Heart left ventricle (tissue), 16 donors: ENCODE results near the gene ADGRD1. TPM values are rescaled to one million over a fixed set of nuclear protein-coding genes. Genes with fewer than 3 reads are reported as not detected.

ENCODE experiments used
- ATAC-seq, 4 donors: fragments of 200-7000 bp; cut with Tn5 transposase; one replicate each; pipeline ENCODE4 v1.9.1; 2020 to 2022; ENCODE audit warnings: moderate library complexity in 4 of 4, mild to moderate bottlenecking in 3 of 4, moderate number of reproducible peaks in 1 of 4
- DNase-seq, 5 donors: peaks; one replicate each; pipeline ENCODE4 v3.0.0-alpha.2; 2020
- H3K27ac ChIP-seq, 12 donors: fragments of 200-600 bp; sonication (generic) in 4 of 12; one replicate each; pipeline versions ENCODE4 v1.5.0 to v1.8.0; 2016 to 2022; ENCODE audit warnings: mild to moderate bottlenecking in 2 of 12
- H3K27me3 ChIP-seq, 9 donors: fragments of 200-600 bp; sonication (generic) in 2 of 9; one replicate each; pipeline versions ENCODE4 v1.5.1 to v1.8.0; 2016 to 2022; ENCODE audit warnings: mild to moderate bottlenecking in 3 of 9
- H3K36me3 ChIP-seq, 9 donors: fragments of 200-600 bp; sonication (generic) in 2 of 9; one replicate each; pipeline versions ENCODE4 v1.5.0 to v1.8.0; 2018 to 2022; ENCODE audit warnings: mild to moderate bottlenecking in 2 of 9
- H3K4me1 ChIP-seq, 12 donors: fragments of 200-600 bp; sonication (generic) in 4 of 12; one replicate each; pipeline versions ENCODE4 v1.5.0 to v1.8.0; 2016 to 2022; ENCODE audit warnings: mild to moderate bottlenecking in 3 of 12
- H3K4me3 ChIP-seq, 12 donors: fragments of 200-600 bp; sonication (generic) in 4 of 12; one replicate each; pipeline versions ENCODE4 v1.5.0 to v1.8.0; 2017 to 2022; ENCODE audit warnings: mild to moderate bottlenecking in 9 of 12, moderate library complexity in 4 of 12
- H3K9me3 ChIP-seq, 12 donors: fragments of 200-600 bp; sonication (generic) in 4 of 12; one replicate each; pipeline versions ENCODE4 v1.5.0 to v1.8.0; 2016 to 2022; ENCODE audit warnings: mild to moderate bottlenecking in 1 of 12
- CTCF ChIP-seq, 12 donors: fragments of 200-600 bp; sonication (generic) in 4 of 12; IDR thresholded peaks; one replicate each; pipeline versions ENCODE4 v1.5.0 to v1.8.0; 2018 to 2022; ENCODE audit warnings: antibody characterized with exemption in 12 of 12, mild to moderate bottlenecking in 5 of 12
- POLR2A ChIP-seq, 2 donors: fragments of 450-650 bp; IDR thresholded peaks; one replicate each; pipeline ENCODE4 v1.6.1; 2017; ENCODE audit warnings: antibody characterized with exemption in 2 of 2, mild to moderate bottlenecking in 2 of 2, moderate library complexity in 2 of 2
- WGBS, 4 donors: extraction: QIAGEN DNeasy Blood & Tissue Kit in 2 of 4; methylation state at CpG; one replicate each; pipeline versions ENCODE4 v1.1.5 to v1.1.7; 2013 to 2018; 5-methylcytosine and 5-hydroxymethylcytosine counted together
- intact Hi-C, 10 donors: fragments of 100-400 bp; cut with DNase I; formaldehyde crosslinking; loops; one replicate each; pipeline versions ENCODE4 v1.11.1 to v1.14.2; 2022
- polyA plus RNA-seq, 2 donors: library from polyadenylated mRNA; stranded (reverse); fragments of 200-250 nt; gene quantifications; one replicate each; pipeline ENCODE4 v1.2.3, GENCODE V29; 2013
- total RNA-seq, 9 donors: library from RNA; depleted of rRNA in 2 of 9; stranded (reverse); fragments of >200 nt in 2 of 9; fragmentation: NEBNext Ultra II Directional in 3 of 9; extraction: Animal tissue kit (Norgen Biotek cat#: 25700) in 3 of 9; gene quantifications; one replicate each; pipeline versions ENCODE4 v1.1.0 to v1.2.4, GENCODE V29; 2016 to 2023
- donor health status: ischemic (EF 13 %, LVEDD 7.1; RV severe dilation, severe dysfunction).
- donor health status: healthy with polysubstance abuse.
- donor health status: DM: no; HTN: yes; CAD: no.
- donor health status: DM: no; HTN: no; CAD: no.
- donor health status: ischemic (EF 25% LVEDD 6.9; RV normal size, moderate dysfunction).
- donor health status: ischemic (EF 25% LVEDD 5.7; RV mildly dilated, moderate dysfunction).
- donor health status: healthy.
- donor health status: DM: yes; HTN: yes; CAD: no.
- donor health status: ischemic (EF 35%, LVEDD 5.7; RV mildly dilated, moderate dysfunction).
- donor health status: nonischemic (EF 11% LVEDD 7.7; RV severe dilation, severe dysfunction).
- donor health status: DM: yes; HTN: yes; CAD: no.
- donor health status: PGD.
- donor health status: ischemic (EF 29% LVEDD 5.4; RV normal size, mild dysfunction).
- donor health status: nonischemic (EF 23%, LVEDD 6.1; RV moderate dilation, normal function).

ADGRD1 gene
- total and polyA plus RNA-seq, 11 donors = 22.7 to 109 (median 66.3) TPM

- no peak for ATAC-seq
- peaks cover 0 to 16% (median 8%) of the 10 kb centered on the region in 12 donors for H3K4me1 ChIP-seq
- no peaks in the 10 kb centered on the region for H3K9me3 ChIP-seq
- no peak overlapping the region for H3K27ac ChIP-seq
- TF ChIP-seq CTCF (IDR thresholded peaks at IDR 0.05) = no peak
- no peak for TF ChIP-seq POLR2A (IDR thresholded peaks at IDR 0.05)
- 91 to 98% (median 93%) methylated on average over 9 to 10 of the region's 10 CpGs for WGBS, 4 donors
- no peak overlapping the region for H3K4me3 ChIP-seq
- intact Hi-C loops = loop anchor here in 8 of 10 donors (5.0 to 10.0 kb wide), 9 partner anchors 185 to 902 kb away; partner anchors contain the start of genes SFSWAP (in 2 of the 8) and MMP17 (in 1 of the 8)
- H3K27me3 ChIP-seq = no peaks in the 10 kb centered on the region
- peaks cover 0 to 34% (median 5%) of the 10 kb centered on the region in 9 donors for H3K36me3 ChIP-seq
- peak in 2 of 5 donors; percentile 14 to 46 for DNase-seq
Measured at GRCh38 chr12:131102493-131102931, 148.8 kb downstream of the ADGRD1 start.

DNA sequence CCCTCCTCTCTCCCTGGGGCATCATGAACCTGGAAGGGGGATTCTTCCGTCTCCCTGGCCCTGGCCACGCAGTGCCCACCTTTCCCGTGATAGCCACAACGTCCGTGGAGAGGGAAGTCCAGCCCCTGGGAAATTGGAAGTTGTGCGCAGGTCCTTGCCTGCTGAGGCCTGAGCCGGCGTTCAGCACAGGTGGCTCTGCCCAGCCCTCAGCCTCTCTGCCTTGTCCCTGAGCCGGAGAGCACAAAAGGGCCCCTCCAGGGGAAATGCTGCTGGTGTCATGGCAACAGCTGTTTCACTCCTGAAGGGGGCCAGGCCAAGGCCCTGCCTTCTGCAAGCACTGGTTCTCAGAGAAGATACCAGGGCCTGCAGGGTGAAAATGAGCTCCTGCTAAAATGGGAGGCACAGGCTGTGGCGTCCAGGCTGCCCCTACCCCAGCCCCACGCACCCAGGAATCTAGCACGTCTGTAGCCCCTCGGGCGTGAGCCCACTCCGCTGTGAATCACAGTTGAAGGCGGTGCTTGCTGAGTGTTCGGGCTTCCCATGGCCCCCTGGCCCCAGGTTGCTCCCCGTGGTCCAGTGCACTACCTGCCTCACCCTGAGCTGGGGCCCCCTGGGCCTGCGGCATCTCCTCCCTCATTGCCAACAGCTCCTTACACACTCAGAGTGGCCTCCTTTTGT is 149.4 kb downstream of the ADGRD1 start:
- WGBS, 4 donors = 90 to 94% (median 92%) methylated on average over 16 to 19 of the region's 19 CpGs
- intact Hi-C loops = loop anchor here in 8 of 10 donors (5.0 to 10.0 kb wide), 9 partner anchors 186 to 902 kb away; partner anchors contain the start of genes SFSWAP (in 2 of the 8) and MMP17 (in 1 of the 8)
- H3K9me3 ChIP-seq = no peaks in the 10 kb centered on the region
- H3K4me1 ChIP-seq = peaks cover 0 to 16% (median 8%) of the 10 kb centered on the region in 12 donors
- peaks cover 0 to 39% (median 7%) of the 10 kb centered on the region in 9 donors for H3K36me3 ChIP-seq
- no peak overlapping the region for H3K4me3 ChIP-seq
- H3K27ac ChIP-seq = no peak overlapping the region
- TF ChIP-seq CTCF (IDR thresholded peaks at IDR 0.05) = no peak
- no peaks in the 10 kb centered on the region for H3K27me3 ChIP-seq
- no peak for ATAC-seq
- peak in 2 of 5 donors; percentile 14 to 55 for DNase-seq

DNA sequence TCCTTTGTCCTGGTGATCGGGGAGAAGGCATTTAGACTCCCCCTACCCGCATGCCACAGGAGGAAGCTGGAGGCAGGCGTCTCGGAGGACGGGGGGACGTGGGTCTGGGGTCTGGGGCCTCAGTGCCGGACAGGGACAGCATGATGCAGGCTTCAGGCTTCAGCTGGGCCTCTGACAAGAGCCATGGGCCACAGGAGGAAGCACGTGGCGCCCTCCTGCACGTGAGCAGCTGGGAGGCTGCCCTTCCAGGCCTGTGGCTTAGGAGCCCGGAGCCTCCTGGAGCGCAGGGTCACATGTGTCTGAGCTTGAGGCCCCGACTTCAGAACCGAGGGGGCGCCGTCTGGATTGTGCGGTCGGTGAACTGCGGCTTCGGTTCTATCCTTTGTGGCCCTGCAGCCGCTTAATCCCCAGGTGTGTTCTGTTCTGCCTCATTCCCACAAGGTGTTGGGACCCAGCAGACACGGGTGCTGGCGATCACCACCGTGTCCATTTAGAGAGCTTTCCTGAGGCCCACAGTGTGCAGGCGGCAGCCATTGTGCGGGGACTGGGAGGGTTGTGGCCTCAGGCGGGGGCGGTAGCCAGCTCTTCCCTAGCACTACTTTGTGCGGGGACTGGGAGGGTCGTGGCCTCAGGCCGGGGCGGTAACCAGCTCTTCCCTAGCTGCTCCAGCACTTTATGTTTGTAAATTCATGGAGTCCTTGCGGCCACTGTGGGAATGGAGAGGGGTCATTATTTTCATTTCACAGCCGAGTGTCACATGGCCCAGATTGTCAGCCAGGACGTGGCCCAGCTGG is 150.2 kb downstream of the ADGRD1 start:
- WGBS, 4 donors = 80 to 88% (median 87%) methylated on average over 25 to 35 of the region's 35 CpGs
- intact Hi-C loops = loop anchor here in 8 of 10 donors (2.0 to 10.0 kb wide), 10 partner anchors 187 to 901 kb away; partner anchors contain the start of genes SFSWAP (in 2 of the 8) and MMP17 (in 1 of the 8)

More for the DNA sequence above, 150.2 kb downstream of the ADGRD1 start:
- ATAC-seq = peak in 3 of 4 donors; percentile 5 to 19 (median 12)
- H3K4me1 ChIP-seq = peaks cover 0 to 16% (median 8%) of the 10 kb centered on the region in 12 donors
- H3K27me3 ChIP-seq = no peaks in the 10 kb centered on the region
- TF ChIP-seq CTCF (IDR thresholded peaks at IDR 0.05) = no peak
- TF ChIP-seq POLR2A (IDR thresholded peaks at IDR 0.05) = no peak
- H3K36me3 ChIP-seq = peaks cover 0 to 37% (median 7%) of the 10 kb centered on the region in 9 donors
- peak overlapping the region in 6 of 12 donors; percentile 5 to 34 (median 10) for H3K27ac ChIP-seq
- peak in 2 of 5 donors; percentile 18 to 57 for DNase-seq
- H3K4me3 ChIP-seq = no peak overlapping the region
- H3K9me3 ChIP-seq = no peaks in the 10 kb centered on the region
